GM18505 (cell line): Measurements from ENCODE around the gene TSPAN31.
A peak's percentile ranks its signal among the peaks of the same experiment; 100 is the strongest.

Experiments
- ATAC-seq: cut with Tn5 transposase; IDR thresholded peaks from one replicate; pipeline ENCODE4 v1.9.1; 2021; ENCODE audit not compliant: unreplicated experiment
- POLR2A ChIP-seq: IDR thresholded peaks from 4 replicates; pipeline ENCODE4 v1.6.1; 2011; ENCODE audit warnings: borderline replicate concordance; ENCODE audit not compliant: insufficient read depth, insufficient read length; ENCODE audit errors: extremely low read depth

Gene TSPAN31

GRCh38 chr12:57736741-57737466 is 7.9 kb upstream of the TSPAN31 start:
- TF ChIP-seq POLR2A, result no peak

GRCh38 chr12:57737467-57738460 is 7.1 kb upstream of the TSPAN31 start:
- no peak for TF ChIP-seq POLR2A
- no peak for ATAC-seq

More at GRCh38 chr12:57736741-57737466, 7.9 kb upstream of the TSPAN31 start:
- no peak for ATAC-seq

- TF ChIP-seq POLR2A, result no peak
- ATAC-seq, result no peak
Observed at GRCh38 chr12:57738661-57739237, 6.1 kb upstream of the TSPAN31 start, which contains the start of gene AGAP2. TSS of gene AGAP2 (minus strand) at chr12:57738742. CDS start at chr12:57738246, 496 bp downstream.

GRCh38 chr12:57739387-57739786 is 5.5 kb upstream of the TSPAN31 start:
- no peak for ATAC-seq
- TF ChIP-seq POLR2A, result no peak

GRCh38 chr12:57739914-57740538 is 4.8 kb upstream of the TSPAN31 start:
- no peak for ATAC-seq
- TF ChIP-seq POLR2A, result no peak

- no peak for TF ChIP-seq POLR2A
- ATAC-seq, result peak; percentile 39
Observed at GRCh38 chr12:57740656-57741412, 4.0 kb upstream of the TSPAN31 start.

GRCh38 chr12:57741413-57741789 is 3.4 kb upstream of the TSPAN31 start:
- TF ChIP-seq POLR2A, result no peak
- no peak for ATAC-seq

GRCh38 chr12:57741844-57742738 is 2.7 kb upstream of the TSPAN31 start:
- peak; percentile 62 for TF ChIP-seq POLR2A
- peak; percentile 51 for ATAC-seq

GRCh38 chr12:57743769-57744168 is 1.1 kb upstream of the TSPAN31 start:
- no peak for TF ChIP-seq POLR2A
- ATAC-seq, result no peak

GRCh38 chr12:57744194-57744776 is 554 bp upstream of the TSPAN31 start:
- ATAC-seq, result peak; percentile 42
- no peak for TF ChIP-seq POLR2A

GRCh38 chr12:57745485-57745881 is 644 bp downstream of the TSPAN31 start:
- peak; percentile 34 for TF ChIP-seq POLR2A
- no peak for ATAC-seq
